NCI-H748 (cell line): Measurements from ENCODE around the gene SPINK6.

Experiments
- DNase-seq: peaks from one replicate; lab custom pipeline; 2025; ENCODE audit not compliant: unreplicated experiment; lab: John Stamatoyannopoulos, UW

Gene SPINK6, protein sequence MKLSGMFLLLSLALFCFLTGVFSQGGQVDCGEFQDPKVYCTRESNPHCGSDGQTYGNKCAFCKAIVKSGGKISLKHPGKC

DNA sequence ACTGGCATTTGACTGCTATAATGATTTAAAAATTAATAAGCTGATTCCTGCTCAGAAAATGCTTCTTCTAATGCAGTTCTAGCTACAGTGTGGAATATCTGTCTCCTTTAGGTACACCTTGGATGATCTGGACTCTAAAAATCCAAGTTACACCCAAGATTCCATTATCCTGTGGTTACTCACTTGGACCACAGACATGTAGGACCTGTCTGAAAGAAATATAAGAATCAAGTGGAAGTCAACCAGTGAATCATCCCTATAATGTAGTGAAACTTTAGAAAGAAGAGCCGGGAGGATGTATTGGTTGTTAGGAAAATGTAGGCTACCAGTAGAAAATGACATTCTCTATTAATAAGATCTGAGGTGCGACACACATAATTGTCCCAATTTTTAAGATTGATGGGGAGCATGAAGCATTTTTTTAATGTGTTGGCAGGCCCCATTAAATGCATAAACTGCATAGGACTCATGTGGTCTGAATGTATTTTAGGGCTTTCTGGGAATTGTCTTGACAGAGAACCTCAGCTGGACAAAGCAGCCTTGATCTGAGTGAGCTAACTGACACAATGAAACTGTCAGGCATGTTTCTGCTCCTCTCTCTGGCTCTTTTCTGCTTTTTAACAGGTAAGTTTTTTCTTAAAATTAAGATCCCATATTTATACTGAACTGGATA, at the start of gene SPINK6:
Gene SPINK6, plus strand, starts transcription at position 512 of the 673 bp plus-strand sequence. Its CDS starts 55 bp downstream, at position 567.
- no peak for DNase-seq

DNA sequence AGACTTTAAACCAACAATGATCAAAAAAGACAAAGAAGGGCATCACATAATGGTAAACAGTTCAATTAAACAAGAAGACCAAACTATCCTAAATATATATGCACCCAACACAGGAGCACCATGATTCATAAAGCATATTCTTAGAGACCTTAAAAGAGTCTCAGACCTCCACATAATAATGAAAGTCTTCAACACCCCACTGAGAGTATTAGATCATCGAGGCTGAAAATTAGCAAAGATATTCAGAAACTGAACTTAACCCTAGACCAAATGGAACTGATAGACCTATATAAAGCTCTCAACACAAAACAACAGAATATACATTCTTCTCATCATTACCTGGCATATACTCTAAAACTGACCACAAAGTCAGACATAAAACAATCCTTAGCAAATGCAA, 46.2 kb upstream of the SPINK6 start:
- DNase-seq = no peak

DNA sequence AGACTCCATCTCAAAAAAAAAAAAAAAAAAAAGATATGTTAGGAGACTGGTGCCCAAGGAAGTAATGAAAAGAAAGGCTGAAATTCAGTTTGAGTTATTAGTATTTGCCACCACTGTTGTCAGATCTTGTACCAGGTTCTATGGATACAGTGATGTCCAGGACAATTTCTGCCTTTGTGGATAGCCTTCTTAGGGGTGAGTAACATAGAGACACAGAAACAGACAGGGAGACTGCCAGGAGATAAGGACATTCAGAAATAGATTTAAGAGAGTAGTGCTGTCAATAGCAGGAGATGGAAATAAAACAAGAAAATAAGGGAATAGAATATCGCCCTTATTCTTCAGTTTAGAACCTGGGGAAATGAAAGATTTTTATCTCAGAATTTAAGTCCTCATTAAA, 40.8 kb upstream of the SPINK6 start:
- no peak for DNase-seq

DNA sequence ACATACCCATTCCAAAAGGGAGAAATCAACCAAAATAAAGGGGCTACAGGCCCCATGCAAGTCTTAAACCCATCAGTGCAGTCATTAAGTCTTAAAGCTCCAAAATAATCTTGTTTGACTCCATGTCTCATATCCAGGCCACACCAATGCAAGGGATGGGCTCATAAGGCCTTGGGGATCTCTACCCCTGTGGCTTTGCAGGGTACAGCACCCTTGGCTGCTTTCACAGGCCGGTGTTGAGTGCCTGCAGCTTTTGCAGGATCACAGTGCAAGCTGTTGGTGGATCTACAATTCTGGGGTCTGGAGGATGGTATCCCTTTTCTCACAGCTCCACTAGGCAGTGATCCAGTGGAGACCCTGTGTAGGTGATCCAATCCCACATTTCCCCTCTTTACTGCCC, 39.5 kb upstream of the SPINK6 start:
- no peak for DNase-seq

DNA sequence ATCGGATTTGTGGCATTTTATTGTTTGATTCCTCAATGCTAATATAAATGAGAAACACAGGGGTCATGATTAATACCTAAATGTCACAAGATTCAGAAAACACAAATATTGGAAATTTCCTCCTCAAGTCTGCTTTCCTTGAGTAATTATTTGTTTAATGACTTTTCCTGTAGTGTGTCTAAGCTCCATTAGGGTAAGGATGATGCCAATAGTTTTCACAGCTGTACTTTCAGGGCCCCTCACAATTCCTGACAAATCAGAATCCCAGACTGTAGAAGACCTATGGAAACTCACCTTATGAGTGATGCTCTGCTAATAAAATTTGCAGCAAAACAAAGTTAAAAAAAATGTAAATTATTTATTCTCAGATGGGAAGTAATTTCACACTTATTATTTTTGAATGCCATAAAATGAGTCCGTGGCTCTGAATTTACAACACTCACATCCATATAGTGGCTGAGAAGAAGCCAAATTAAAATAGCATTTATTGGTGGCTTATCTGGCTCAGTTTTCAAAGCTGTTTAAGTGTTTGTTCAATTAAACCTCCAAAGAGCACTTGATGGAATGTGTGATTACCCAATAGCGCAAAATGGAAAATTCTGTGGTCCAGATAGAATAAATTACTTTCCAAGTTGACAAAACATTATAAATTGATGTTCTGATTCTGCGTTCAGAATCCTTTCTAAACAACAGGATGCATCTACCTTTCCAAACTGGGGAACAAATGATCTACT, 36.1 kb upstream of the SPINK6 start:
- no peak for DNase-seq

DNA sequence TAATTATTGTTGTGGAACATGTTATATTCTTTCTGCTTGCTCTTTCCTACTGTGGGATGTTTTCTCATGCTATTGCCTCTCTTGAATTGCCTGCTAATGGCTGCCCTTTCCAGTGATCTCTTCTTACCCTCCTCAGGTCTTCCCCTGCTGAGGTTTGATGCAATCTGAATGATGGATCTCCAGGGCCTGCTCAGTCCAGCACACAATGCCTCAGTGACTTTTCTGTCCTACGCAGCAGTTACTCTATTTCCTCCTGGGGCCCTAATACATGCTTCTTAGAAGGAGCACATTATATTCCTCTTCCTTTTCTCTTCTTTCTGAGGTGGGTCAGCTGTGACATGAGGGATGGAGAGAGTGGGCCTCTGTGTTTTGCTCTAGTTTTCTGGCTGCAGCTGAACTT, 34.6 kb upstream of the SPINK6 start, which contains the start of gene SPINK14:
Gene SPINK14, plus strand, starts transcription at position 301 of the 400 bp plus-strand sequence. CDS start 1,187 bp downstream, outside the sequence.
- DNase-seq = no peak

DNA sequence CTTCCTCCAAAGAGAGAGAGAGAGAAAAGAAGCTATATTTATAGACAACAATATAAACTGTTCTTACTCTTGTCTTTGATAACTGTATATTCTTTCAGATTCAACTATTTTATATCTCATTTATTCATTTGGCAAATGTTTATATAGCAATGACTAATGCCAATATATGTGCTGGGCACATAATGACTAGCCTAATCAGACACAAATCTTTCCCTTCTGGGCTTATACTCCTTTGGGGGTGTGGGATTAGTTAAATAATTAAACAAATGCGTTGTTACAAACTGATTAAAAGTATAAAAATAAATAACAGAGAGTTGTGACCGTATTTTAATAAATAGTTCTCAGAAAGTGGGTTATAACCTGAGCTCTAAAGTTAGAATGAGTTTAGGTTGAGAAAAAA, 30.5 kb upstream of the SPINK6 start:
- DNase-seq = no peak

DNA sequence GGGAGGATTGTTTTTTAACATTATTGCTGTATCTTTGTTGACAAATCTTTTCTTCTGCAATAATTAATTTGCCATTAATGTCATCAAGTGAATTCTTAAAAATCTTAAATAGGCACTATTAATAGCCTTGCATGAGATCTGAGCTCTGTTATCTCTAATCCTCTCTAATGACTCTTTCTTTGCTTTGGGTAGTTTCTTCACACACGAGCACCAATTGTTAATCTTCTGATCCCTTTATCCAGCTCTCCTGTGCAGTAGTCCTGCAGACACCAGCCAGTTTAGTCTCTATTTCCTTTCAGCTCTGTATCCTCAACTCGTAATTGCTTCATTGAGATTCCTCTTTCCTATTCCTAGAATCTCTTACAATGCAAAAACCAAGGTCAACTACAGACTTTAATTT, 26.4 kb upstream of the SPINK6 start:
- no peak for DNase-seq

DNA sequence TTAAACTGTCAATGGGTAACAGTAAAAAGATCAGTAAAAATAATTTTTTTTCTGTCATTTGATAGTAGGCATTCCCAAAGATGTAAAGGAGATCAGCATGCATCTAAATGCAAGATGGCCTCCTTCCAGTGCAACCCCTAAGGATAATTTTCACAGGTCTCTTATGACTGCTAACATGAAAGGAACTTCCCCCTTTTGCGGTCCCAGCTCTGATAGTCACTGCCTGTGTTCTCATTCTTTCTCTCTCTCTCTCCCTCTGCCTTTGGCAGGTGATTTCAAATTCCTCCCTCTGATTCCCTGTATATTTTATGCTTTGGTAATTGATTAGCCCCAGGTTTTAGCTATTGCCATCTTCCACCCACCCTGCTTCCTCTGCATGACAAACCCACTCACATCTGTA, 25.6 kb upstream of the SPINK6 start:
- DNase-seq = no peak

DNA sequence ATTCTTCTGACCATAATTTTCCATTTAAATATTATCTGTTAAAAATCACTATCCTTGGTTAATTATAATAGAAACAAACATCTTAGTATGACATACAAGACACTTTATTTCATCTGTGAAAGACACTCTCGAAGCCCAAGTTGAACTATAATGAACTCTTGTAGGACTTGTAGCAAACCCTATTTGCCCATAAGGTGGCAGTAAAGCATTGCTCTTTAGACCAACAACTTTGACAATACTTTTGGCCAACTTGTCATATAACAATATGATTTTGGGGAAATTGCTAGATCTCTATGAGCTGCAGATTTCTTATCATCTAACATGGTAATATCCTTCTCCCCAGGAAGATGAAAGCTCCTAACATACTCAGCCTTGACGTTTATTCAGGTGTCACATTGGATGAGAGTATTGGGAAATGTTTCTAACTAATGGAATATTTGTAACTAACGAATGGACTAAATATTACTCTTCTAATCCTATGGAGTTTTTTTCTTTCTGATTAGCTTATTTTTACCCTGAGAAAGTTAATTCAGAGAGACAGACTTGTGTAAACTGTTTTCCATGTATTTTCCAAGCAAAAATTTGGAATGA, 23.5 kb upstream of the SPINK6 start:
- DNase-seq = peak; percentile 63

DNA sequence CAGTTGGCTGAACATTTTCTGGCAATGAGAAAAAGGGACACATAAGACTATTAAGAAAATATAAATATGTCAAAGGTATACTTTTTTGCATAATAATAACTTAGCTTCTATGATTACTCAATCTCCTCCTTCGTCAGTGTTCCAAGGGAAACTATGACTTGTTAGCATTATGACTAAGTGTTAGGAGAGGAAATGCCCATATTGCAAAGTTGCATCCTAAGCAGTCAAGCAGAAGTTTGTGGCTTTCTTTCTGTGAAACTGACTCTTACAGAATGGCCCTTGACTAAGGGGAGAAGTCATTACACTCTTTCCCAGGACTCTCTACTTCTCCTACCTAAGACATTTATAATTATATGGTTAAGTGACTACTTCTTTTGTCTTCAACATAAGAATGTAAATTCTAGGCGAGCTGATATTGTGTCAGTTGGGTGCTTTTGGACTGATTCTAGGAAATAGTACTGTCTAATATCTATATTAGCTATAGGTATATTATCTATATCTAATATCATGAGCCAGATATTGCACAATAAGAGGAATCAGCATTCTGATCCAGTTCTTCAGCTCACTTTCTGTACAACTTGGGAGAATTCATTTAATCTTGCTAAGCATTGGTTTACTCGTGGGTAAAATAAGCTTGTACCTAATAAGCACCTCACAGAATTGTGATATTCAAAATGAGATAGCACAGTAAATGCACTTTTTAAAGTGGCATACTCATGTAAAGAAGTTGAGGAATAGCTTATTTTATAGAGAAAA, 16.4 kb upstream of the SPINK6 start:
- DNase-seq = no peak

DNA sequence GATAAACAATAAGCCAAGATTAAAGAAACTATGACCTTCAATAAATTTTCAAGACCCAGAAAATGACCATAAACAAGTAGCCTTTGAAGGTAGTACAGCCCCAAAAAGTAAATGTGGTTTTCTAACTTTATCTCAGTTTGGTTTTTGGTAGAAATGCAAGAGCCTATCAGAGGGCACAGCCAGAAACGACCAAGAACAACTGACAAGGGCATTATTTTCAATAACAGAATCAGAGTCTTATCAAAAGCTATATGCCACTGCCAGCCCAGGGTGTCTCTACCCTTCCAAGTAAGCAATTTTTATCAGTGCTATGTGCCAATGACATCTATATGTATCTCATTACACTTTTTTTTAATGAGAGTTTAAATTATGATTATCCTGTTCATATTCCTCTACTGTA, 11.8 kb upstream of the SPINK6 start:
- DNase-seq = no peak

DNA sequence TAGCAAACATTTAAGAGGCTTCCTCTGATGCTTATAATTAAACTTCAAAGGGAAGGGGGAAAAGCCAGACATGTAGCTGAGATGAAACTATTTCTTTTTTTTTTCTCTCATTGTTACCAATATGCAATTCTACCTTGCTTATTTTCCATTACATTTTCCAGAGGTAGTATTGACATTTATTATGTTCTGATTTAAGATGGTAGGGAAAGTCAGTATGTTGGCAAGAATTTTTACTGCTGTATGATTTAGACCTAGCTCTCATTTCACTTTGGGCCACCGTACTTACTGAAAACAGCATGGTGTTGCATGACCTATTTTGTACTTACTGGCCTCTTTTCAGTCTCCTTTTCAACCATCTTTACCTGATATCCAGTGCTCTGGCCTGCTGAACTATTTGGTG, 9.6 kb upstream of the SPINK6 start:
- no peak for DNase-seq

DNA sequence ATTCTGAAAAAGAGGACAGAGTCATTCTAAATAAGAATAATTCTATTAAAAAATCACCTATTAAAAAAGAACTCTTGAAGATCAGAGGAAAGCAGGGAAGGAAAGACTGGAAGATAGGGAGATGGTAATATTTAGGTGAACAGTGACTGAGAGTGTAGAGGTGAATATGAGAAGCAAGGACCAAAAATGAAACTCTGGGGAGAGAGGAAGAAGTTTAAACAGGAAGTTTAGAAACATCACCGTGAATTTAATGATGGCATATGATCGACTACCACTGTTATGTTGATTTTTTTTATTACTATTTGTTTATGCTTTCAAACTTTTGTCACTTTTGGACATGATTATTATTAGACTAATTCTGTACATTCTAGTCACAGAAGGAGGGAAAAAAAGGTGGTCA, 1.7 kb upstream of the SPINK6 start:
- DNase-seq = no peak

DNA sequence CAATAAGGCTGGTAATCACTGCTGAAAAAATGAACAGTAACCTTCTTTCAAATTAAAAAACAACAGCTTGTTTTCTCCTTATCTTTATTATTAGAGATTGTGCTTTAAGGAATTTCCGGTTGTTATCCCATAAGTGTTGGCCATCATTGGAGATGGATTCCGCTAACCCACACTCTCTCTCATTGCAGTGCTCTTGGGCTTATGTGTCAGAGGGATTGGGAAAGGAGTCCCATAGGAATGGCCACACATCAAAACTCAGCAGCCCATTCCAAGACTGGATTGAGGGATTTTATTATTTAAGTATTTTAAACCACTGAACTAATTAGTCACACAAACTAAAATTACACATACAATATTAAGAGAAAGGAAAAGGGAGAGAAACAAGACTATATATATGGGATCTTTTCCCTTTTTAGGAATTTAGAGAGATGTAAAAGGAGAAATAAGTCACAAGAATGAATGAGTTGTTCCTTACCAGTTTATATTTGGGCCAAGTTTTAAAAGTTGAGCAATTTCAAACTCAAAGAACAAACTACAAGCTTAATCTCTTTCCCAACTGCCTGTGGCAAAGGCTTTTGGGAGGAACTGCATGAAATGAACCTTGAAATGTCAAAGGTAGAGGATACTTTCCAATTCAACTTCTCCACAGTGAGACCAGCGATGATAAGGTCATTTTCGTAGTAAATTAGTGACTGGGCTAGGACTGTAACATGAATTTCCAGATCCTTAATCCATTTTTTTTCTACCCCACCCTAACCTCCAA, 2.4 kb downstream of the SPINK6 start:
- DNase-seq = no peak

DNA sequence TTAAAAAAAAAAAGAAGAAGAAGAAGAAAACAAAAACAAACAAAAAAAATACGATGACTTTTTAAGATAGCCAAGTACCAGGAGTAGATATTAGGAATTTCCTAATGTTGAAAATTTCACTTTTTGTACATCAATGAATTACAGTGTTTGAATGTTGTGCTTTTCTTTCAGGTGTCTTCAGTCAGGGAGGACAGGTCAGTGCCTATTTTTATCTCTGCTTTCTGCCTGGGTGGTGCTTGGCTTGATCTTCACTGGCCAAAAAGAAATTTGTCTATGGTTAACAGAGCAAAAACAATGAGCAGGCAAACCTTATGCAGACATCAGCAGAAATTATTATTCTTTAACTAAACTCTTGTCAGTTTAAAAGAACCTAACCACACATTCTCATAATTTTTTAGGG, 3.0 kb downstream of the SPINK6 start:
- no peak for DNase-seq

DNA sequence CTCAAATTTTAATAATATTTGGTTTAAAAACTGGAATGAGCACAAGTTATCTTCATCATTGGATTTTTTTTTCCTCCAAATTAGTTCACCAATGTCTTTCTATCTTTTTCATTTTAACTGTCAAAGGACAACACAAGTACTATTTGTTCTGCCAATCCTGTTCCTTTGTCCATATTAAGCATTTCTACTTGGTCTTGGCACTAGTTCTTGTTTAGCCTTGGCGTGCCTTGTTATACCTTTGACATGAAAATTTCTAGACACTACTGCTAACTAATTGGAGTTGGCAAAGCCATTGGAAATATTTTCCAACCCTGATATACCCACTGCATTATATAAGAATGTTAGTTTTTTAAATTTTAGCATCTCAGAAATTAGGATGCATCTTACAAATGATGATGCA, 3.8 kb downstream of the SPINK6 start:
- no peak for DNase-seq

DNA sequence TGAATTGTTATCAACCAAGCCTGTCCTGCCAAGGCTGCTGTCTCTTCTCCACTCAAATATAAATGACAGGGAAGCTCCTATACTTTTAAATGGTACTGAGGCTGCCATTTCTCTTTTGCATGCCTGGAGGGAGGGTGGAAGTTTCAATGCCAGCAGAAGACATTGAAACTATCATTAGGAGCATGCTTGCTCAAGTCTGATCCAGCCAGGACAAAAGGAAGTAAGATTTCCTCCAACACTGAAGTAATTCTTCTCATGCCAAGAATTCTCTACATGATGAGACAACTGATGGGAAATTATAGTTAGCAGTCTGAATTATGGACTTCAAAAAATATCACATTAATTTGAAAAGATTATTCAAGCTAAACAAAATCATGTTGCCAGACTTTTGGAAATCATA, 5.4 kb downstream of the SPINK6 start:
- no peak for DNase-seq

DNA sequence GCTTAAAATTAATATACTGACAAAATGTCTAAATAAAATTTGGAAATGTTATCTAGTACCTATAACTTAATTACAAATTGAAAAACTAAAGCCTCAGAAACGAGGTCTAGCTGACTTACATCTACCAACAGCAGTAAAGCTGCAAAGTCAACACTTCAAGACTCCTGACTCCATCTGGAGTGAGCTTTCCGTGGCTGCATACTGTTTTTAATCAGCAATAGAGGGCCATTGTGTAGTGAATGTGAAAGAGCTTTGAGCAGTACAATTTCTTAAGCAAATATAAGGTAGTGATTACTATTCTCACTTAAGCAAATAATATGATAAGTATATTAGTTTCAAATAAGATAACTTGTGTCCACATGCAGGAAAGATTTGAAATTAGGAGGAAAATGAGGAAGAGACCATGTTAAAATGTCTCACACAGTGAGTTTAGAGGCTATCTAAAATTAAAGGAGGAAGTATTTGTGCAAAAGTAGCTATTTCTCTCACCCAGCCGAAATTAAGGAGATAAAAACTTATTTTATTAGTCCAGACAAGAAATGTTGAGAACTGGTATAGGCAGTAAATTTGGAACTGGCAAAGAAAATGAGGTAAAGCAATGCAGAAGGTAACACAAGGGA, 6.4 kb downstream of the SPINK6 start:
- peak; percentile 43 for DNase-seq

DNA sequence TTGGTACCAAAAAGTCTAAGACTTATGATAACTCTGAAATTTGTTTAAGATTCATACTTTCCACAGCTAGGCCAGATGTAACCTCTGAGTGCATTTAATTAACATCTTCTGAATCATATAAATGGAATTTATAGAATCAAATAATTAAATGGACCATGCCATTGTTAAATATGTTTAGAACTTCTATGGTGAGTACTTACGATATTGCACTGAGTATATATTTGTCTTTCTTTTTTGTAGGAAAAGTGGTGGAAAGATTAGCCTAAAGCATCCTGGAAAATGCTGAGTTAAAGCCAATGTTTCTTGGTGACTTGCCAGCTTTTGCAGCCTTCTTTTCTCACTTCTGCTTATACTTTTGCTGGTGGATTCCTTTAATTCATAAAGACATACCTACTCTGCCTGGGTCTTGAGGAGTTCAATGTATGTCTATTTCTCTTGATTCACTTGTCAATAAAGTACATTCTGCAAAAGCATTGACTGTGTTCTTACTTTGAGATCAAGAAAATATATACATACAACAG, 11.9 kb downstream of the SPINK6 start:
- no peak for DNase-seq
